Fibroblast of lung (primary cell): ENCODE measurements around the gene SUSD6.

Source experiments
- CTCF ChIP-seq, 2 donors: IDR thresholded peaks in 1 of 2; conservative IDR thresholded peaks in 1 of 2; 1 replicate in 1 of 2; 2 replicates in 1 of 2; pipeline ENCODE4 v1.5.1; 2011 to 2012; ENCODE audit warnings: low read length in 2 of 2, control low read depth in 1 of 2, inconsistent platforms in 1 of 2, low read depth in 1 of 2, mild to moderate bottlenecking in 1 of 2
- EZH2 ChIP-seq: IDR thresholded peaks from 2 replicates; pipeline ENCODE4 v1.5.1; 2012; ENCODE audit warnings: low read length, control low read depth, mild to moderate bottlenecking; ENCODE audit errors: missing control alignments

GRCh38 chr14:69713209-69713781 is 101.9 kb downstream of the SUSD6 start:
- TF ChIP-seq CTCF (conservative IDR thresholded peaks at IDR 0.05 in 1 of 2, IDR thresholded peaks at IDR 0.05 in 1 of 2; ENCODE audit: low read depth in 1 of 2, low read length in 2 of 2), result no peak
- no peak for TF ChIP-seq EZH2
